Retinal pigment epithelial cell (primary cell): ENCODE measurements around the gene CSMD2.

ENCODE experiments used
- DNase-seq: peaks from one replicate; pipeline ENCODE4 v3.0.0-alpha.2; 2010; ENCODE audit warnings: low read depth
- H3K4me3 ChIP-seq: 2 replicates; pipeline ENCODE4 v1.5.1; 2011; ENCODE audit warnings: mild to moderate bottlenecking, low read length, control low read depth, moderate library complexity
- CTCF ChIP-seq: conservative IDR thresholded peaks from 2 replicates; pipeline ENCODE4 v1.5.1; 2011; ENCODE audit warnings: low read depth, low read length, control low read depth, inconsistent platforms

CSMD2 gene

DNA sequence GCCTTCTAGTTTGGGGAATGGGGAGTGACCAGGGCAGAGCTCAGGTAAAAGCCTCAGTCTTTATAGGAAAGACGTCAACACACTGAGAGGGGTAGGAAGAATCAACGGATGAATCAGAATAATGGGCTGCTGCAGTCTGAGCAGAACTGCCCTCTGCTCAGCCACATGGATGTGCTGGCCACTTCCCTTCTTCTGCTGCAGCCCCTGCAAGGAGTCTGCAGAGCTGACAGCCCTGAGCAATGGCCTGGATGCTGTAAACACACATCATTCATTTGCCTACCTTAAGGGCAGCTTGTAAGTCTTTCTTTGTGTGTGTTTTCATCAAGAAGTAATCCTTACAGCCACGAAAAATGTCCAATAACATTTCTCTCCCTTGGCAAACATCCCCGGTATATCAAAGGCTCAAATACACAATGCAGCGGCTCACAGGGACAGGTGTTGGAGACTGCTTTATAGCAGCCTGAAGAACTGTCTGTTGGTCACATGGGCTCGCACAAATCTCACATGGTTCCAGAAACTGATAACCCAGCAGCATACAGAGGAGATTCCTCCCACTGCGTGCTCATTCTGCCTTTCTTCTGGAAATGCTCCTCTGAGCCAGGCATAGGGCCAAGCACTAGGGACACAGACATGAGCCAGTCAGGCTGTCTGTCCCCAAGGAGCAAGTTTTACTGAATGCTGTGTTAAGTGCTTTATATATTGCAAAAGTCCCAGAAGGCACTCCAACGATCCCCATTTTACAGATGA, 191.1 kb downstream of the CSMD2 start:
- no peak for TF ChIP-seq CTCF
- no peak for DNase-seq
- no peak overlapping the region for H3K4me3 ChIP-seq

DNA sequence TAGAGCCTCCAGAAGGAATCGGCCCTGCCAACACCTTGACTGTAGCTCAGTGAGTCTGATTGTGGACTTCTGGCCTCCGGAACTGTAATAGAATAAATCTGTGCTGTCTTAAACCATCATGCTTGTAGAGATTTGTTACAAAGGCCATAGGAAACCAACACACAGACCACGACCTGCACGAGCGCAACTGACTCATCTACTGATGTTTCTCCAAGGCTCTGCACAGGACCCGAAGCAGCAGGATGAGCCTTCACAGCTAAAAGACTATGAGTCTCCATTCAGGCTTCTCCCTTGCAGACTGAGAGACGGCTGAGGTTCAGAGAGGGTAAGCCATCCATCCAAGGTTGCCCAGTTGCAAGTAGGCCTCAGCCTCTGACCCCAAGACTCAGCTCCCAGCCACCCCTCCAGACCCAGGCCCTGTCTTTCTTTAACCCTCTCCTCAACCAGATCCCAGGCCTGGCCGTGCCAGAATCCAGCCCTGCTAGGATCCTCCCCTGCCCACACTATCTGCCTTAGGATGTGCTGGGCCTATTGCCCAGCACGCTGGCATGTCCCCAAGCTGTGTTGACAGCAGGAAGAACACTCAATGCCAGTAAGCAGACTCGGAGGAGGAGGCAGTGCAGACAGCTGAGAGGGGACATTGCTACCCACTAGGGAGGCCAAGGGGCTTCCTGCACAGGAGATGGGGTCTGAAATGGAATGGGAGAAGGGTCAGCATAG, 192.2 kb downstream of the CSMD2 start:
- no peak overlapping the region for H3K4me3 ChIP-seq
- no peak for TF ChIP-seq CTCF
- no peak for DNase-seq

- no peak for DNase-seq
- TF ChIP-seq CTCF: no peak
- H3K4me3 ChIP-seq: no peak overlapping the region
Observed at GRCh38 chr1:33971913-33972312, 193.1 kb downstream of the CSMD2 start.

GRCh38 chr1:33971018-33971710, 193.9 kb downstream of the CSMD2 start:
- DNase-seq: no peak
- H3K4me3 ChIP-seq: no peak overlapping the region
- TF ChIP-seq CTCF: no peak

GRCh38 chr1:33970148-33970825, 194.7 kb downstream of the CSMD2 start:
- TF ChIP-seq CTCF: no peak
- no peak overlapping the region for H3K4me3 ChIP-seq
- no peak for DNase-seq

DNA sequence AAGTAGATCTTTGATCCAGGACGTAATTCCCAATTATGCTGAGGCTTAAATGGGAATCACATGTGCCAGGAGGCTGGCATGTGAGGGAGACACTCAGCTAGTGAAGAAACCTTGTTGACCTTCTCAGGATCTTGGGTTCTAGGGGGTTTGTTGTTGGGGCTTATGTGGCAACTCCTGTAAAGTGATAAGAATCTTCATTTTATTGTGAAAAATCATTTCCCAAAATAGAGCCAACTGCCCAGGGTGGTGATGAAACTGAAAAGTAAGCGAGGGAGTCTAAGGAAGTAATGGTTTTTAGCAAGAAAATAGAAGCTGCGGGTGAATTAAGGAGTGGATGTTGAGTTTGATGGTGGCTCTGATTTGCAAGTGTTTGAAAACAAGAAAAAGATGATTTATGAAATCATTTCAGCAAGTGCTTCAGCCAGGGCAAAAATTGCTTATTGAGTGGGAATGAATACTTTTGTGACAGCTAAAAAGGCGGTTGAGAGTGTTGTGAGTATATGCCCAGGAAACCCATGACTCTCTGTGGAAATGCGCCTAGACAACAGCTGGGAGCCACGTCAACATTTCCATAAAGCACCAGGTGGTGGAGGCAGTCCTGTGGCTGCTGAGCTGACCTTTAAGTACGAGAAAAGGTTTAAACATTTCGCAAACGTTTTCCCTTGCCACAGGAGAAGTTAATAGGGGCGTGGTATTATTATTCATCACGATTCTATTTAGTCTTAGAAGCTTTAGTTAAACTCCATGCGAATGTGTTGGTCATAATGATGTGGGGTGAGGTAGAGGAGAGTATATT, 198.5 kb downstream of the CSMD2 start:
- DNase-seq: no peak
- no peak for TF ChIP-seq CTCF
- H3K4me3 ChIP-seq: no peak overlapping the region
